ENCODE data around the gene TRIO. TPM values are rescaled to one million over a fixed set of nuclear protein-coding genes. Genes with fewer than 3 reads are reported as not detected.
A peak's percentile ranks its signal among the peaks of the same experiment; 100 is the strongest.

TRIO gene
- total RNA-seq, 3 donors from 2014 or later (not counting 1 experiment from before 2014, with no cell fraction given) = 84.6 to 136 (median 94.3) TPM

- Histone ChIP-seq H3K27ac (ENCODE audit: low read length) (no peak overlapping the region), H3K27me3 (ENCODE audit: control insufficient read depth, insufficient read depth, low read length) (no peaks in the 10 kb centered on the region), H3K4me1 (ENCODE audit: control insufficient read depth, insufficient read depth, low read length) (peaks cover 11% of the 10 kb centered on the region), H3K4me3 (ENCODE audit: low read length) (no peak overlapping the region), H3K36me3 (ENCODE audit: control insufficient read depth, insufficient read depth, low read length) (no peaks in the 10 kb centered on the region), H3K9me3 (ENCODE audit: control insufficient read depth, insufficient read depth, low read length) (no peaks in the 10 kb centered on the region)
- 84% methylated on average over 8 of the region's 8 CpGs for WGBS (ENCODE audit: insufficient coverage)
- H3K4me1 Mint-ChIP-seq = peaks cover 28 to 61% of the 10 kb centered on the region in 2 donors
- H3K9me3 Mint-ChIP-seq = no peaks in the 10 kb centered on the region
- TF ChIP-seq CTCF (IDR thresholded peaks at IDR 0.05) = no peak
- H3K4me3 Mint-ChIP-seq = no peak overlapping the region
- no peaks in the 10 kb centered on the region for H3K27me3 Mint-ChIP-seq (ENCODE audit: low read depth in 2 of 2)
- H3K27ac Mint-ChIP-seq = peak overlapping the region in 1 of 2 donors; percentile 88
- no peaks in the 10 kb centered on the region for H3K36me3 Mint-ChIP-seq
- intact Hi-C loops (cut with micrococcal nuclease) = no loop called here
- no peak for ATAC-seq
- DNase-seq = no peak
Measured at GRCh38 chr5:14166437-14166836, 23.3 kb downstream of the TRIO start.

- ATAC-seq (peak in 2 of 3 donors; percentile 33 to 67), DNase-seq (no peak)
- peak overlapping the region; percentile 52 for H3K4me3 Mint-ChIP-seq
- peaks cover 18% of the 10 kb centered on the region for H3K4me1 ChIP-seq (ENCODE audit: control insufficient read depth, insufficient read depth, low read length)
- H3K4me1 Mint-ChIP-seq = peaks cover 37 to 65% of the 10 kb centered on the region in 2 donors
- 89% methylated on average over 5 of the region's 5 CpGs for WGBS (ENCODE audit: insufficient coverage)
- intact Hi-C loops (cut with micrococcal nuclease) = no loop called here
- no peak for TF ChIP-seq CTCF (IDR thresholded peaks at IDR 0.05)
- H3K4me3 ChIP-seq (ENCODE audit: low read length) = no peak overlapping the region
- H3K36me3 ChIP-seq (ENCODE audit: control insufficient read depth, insufficient read depth, low read length) = no peaks in the 10 kb centered on the region
- no peaks in the 10 kb centered on the region for H3K36me3 Mint-ChIP-seq
- H3K27me3 Mint-ChIP-seq (ENCODE audit: low read depth in 2 of 2) = no peaks in the 10 kb centered on the region
- peak overlapping the region; percentile 45 for H3K27ac ChIP-seq (ENCODE audit: low read length)
- H3K9me3 Mint-ChIP-seq = no peaks in the 10 kb centered on the region
- H3K9me3 ChIP-seq (ENCODE audit: control insufficient read depth, insufficient read depth, low read length) = no peaks in the 10 kb centered on the region
- H3K27ac Mint-ChIP-seq = peak overlapping the region; percentile 67 to 88
- no peaks in the 10 kb centered on the region for H3K27me3 ChIP-seq (ENCODE audit: control insufficient read depth, insufficient read depth, low read length)
Measured at GRCh38 chr5:14167211-14167845, 24.2 kb downstream of the TRIO start.

- Mint-ChIP-seq H3K4me3 (peak overlapping the region; percentile 67), H3K4me1 (peaks cover 42 to 67% of the 10 kb centered on the region in 2 donors), H3K27me3 (ENCODE audit: low read depth in 2 of 2) (no peaks in the 10 kb centered on the region), H3K36me3 (no peaks in the 10 kb centered on the region), H3K27ac (peak overlapping the region; percentile 67 to 88), H3K9me3 (no peaks in the 10 kb centered on the region)
- peak overlapping the region; percentile 45 for H3K27ac ChIP-seq (ENCODE audit: low read length)
- no peaks in the 10 kb centered on the region for H3K9me3 ChIP-seq (ENCODE audit: control insufficient read depth, insufficient read depth, low read length)
- H3K27me3 ChIP-seq (ENCODE audit: control insufficient read depth, insufficient read depth, low read length) = no peaks in the 10 kb centered on the region
- TF ChIP-seq CTCF (IDR thresholded peaks at IDR 0.05) = no peak
- ATAC-seq (peak; percentile 51 to 74 (median 55)), DNase-seq (no peak)
- peak overlapping the region; percentile 23 for H3K4me3 ChIP-seq (ENCODE audit: low read length)
- peaks cover 25% of the 10 kb centered on the region for H3K4me1 ChIP-seq (ENCODE audit: control insufficient read depth, insufficient read depth, low read length)
- WGBS (ENCODE audit: insufficient coverage) = 66% methylated on average over 6 of the region's 6 CpGs
- intact Hi-C loops (cut with micrococcal nuclease) = no loop called here
- H3K36me3 ChIP-seq (ENCODE audit: control insufficient read depth, insufficient read depth, low read length) = no peaks in the 10 kb centered on the region
Measured at GRCh38 chr5:14168144-14168792, 25.1 kb downstream of the TRIO start.
